Activated naive CD8-positive, alpha-beta T cell treated with anti-CD3 and anti-CD28 coated beads for 36 hours (primary cell): ENCODE measurements around the gene FRRS1L. TPM values are rescaled to one million over a fixed set of nuclear protein-coding genes. Genes with fewer than 3 reads are reported as not detected.

Source experiments
- DNase-seq: peaks from one replicate; pipeline ENCODE4 v3.0.0; 2021
- H3K27ac Mint-ChIP-seq: one replicate; pipeline ENCODE4 v1.8.0; 2022; ENCODE audit warnings: mild to moderate bottlenecking, moderate library complexity, mixed read lengths
- H3K27me3 Mint-ChIP-seq: one replicate; pipeline ENCODE4 v1.8.0; 2022; ENCODE audit warnings: mild to moderate bottlenecking, mixed read lengths
- H3K36me3 Mint-ChIP-seq: one replicate; pipeline ENCODE4 v1.8.0; 2021; ENCODE audit warnings: mild to moderate bottlenecking, mixed read lengths
- H3K4me1 Mint-ChIP-seq: one replicate; pipeline ENCODE4 v1.8.0; 2021; ENCODE audit warnings: mixed read lengths
- H3K4me3 Mint-ChIP-seq: one replicate; pipeline ENCODE4 v1.8.0; 2022; ENCODE audit warnings: mild to moderate bottlenecking, moderate library complexity, mixed read lengths
- H3K9me3 Mint-ChIP-seq: one replicate; pipeline ENCODE4 v1.8.0; 2022; ENCODE audit warnings: mixed read lengths
- total RNA-seq, 2 experiments: library from RNA; stranded (reverse); gene quantifications; one replicate each; pipeline ENCODE4 v1.2.3, GENCODE V29; 2021

FRRS1L gene
- total RNA-seq, 2 experiments from 2014 or later = not detected

DNA sequence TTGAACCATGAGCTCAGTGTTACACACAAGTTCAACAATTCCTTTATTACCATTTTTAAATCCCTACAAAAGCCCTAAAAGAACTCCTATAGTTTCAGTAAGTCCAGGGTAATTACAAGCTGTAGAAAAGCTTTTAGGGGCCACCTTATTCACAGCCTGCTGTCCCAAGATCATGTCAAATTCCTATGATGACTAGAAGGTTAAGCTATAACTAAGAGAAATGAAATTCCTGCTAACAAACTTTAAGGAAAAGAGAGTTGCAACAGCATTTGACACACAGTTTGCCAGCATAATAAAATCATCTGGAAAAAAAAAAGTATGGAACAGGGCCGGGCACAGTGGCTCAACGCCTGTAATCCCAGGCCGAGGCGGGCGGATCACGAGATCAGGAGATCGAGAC lies 78.8 kb downstream of the FRRS1L start:
- Mint-ChIP-seq H3K4me3 (no peak overlapping the region), H3K36me3 (peaks cover 55% of the 10 kb centered on the region)

DNA sequence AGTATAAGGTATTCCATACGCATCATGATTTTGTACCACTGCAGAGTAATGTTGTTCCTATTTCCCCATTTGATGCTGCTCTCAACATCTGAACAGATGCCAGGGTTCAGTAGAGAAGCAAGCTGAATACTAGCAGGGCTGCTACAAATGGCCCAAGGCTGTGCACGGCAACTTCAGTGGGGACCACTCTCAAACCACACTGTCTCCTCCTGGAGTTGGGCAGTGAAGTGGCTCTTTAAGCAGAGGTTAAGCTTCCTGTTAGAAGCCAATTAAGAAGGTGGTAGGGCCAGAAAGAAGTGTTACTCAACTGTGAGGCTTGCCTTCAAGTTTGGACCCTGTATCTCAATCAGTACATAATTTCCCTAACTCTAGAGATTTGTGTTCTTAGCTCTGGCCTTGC lies 79.3 kb downstream of the FRRS1L start:
- H3K4me1 Mint-ChIP-seq = peaks cover 21% of the 10 kb centered on the region
- DNase-seq = no peak
- no peaks in the 10 kb centered on the region for H3K27me3 Mint-ChIP-seq
- no peak overlapping the region for H3K27ac Mint-ChIP-seq
- no peaks in the 10 kb centered on the region for H3K9me3 Mint-ChIP-seq
- no peak overlapping the region for H3K4me3 Mint-ChIP-seq
- H3K36me3 Mint-ChIP-seq = peaks cover 53% of the 10 kb centered on the region

More for the DNA sequence above, 78.8 kb downstream of the FRRS1L start:
- peaks cover 25% of the 10 kb centered on the region for H3K4me1 Mint-ChIP-seq
- no peaks in the 10 kb centered on the region for H3K9me3 Mint-ChIP-seq
- DNase-seq = no peak
- H3K27me3 Mint-ChIP-seq = no peaks in the 10 kb centered on the region
- H3K27ac Mint-ChIP-seq = no peak overlapping the region

DNA sequence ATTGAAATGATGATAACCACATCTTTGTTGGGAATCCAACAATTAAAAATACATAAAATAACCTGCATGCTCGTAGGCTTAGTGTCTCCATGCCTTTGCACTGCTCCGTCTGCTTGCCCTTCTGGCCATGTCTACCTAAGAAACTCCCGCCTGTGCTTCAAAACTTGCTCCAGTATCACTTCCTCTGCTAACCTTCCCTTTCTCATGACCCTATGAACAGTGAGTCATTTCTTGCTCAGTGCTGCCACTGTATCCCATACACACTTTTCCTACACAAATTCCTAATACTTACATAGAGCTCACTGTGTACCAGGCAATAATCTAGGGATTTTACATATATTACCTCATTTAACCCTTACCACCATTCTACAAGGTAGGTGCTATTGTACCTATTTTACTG lies 80.8 kb downstream of the FRRS1L start:
- H3K9me3 Mint-ChIP-seq = no peaks in the 10 kb centered on the region
- no peak overlapping the region for H3K27ac Mint-ChIP-seq
- peaks cover 44% of the 10 kb centered on the region for H3K36me3 Mint-ChIP-seq
- H3K27me3 Mint-ChIP-seq = no peaks in the 10 kb centered on the region
- H3K4me3 Mint-ChIP-seq = no peak overlapping the region
- no peak for DNase-seq
- peaks cover 12% of the 10 kb centered on the region for H3K4me1 Mint-ChIP-seq

DNA sequence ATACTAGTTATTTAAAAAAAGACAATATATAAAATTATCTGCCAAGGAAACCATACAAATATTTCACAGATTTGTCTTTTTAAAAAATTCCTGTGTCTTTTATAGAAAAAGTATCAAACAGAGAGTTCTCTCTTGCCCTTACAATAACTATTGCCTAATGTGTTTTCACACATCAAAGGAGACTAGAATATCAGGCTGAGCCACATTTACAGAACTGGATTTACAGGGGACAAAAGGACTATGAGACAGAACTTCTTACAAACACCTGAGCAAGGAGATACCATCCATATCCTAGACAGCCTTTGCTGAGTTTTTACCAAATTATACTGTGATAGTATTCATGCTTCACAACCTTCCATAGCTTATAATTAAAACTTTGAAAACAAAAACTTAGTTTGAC lies 81.5 kb downstream of the FRRS1L start:
- no peaks in the 10 kb centered on the region for H3K27me3 Mint-ChIP-seq
- H3K36me3 Mint-ChIP-seq = peaks cover 41% of the 10 kb centered on the region
- H3K27ac Mint-ChIP-seq = no peak overlapping the region
- peaks cover 12% of the 10 kb centered on the region for H3K4me1 Mint-ChIP-seq
- no peaks in the 10 kb centered on the region for H3K9me3 Mint-ChIP-seq
- no peak overlapping the region for H3K4me3 Mint-ChIP-seq
- DNase-seq = no peak

DNA sequence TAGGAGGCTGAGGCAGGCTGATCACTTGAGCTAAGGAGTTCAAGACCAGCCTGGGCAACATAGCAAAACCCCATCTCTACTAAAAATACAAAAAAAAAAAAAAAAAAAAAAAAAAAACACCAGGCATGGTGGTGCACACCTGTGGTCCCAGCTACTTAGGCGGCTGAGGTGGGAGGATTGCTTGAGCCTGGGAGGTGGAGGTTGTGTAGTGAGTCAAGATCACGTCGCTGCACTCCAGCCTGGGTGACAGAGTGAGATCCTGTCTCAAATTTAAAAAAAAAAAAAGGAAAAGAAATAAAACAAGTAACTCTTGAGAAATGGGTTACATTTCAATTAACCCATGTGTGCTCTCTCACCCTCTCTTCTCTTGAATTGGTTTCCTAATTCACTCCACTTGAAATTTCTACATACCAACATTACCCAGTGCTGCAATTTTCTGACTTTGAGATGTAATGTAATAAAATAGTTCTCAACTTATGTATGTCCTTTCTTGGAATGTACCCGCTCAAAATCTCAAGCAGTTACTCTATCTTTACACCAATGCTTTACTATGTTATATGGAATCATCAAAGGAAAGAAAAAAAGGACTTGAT lies 83.1 kb downstream of the FRRS1L start:
- H3K27ac Mint-ChIP-seq = no peak overlapping the region
- H3K36me3 Mint-ChIP-seq = peaks cover 40% of the 10 kb centered on the region
- peaks cover 12% of the 10 kb centered on the region for H3K4me1 Mint-ChIP-seq
- no peaks in the 10 kb centered on the region for H3K27me3 Mint-ChIP-seq
- no peak overlapping the region for H3K4me3 Mint-ChIP-seq
- DNase-seq = no peak
- H3K9me3 Mint-ChIP-seq = no peaks in the 10 kb centered on the region

DNA sequence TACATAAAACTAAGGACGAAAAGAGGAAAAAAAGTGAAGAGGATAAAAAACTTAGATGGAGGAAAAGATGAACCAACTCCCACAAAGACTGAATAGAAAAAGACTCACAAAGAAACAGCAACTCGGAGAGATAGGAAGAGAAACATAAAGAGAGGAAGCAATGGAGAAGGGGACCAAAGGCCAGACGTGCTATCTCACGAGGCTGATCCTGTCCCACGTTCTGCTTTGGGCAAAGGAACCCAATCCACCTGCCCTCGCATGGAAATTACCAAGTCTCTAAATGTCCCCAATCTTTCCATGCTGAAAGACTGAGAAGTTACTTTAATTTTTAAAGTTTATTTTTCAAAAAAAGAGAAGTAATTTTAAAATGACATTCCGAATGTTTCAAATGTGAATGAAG lies 83.9 kb downstream of the FRRS1L start:
- DNase-seq = no peak
- H3K4me3 Mint-ChIP-seq = no peak overlapping the region
- H3K27me3 Mint-ChIP-seq = no peaks in the 10 kb centered on the region
- no peak overlapping the region for H3K27ac Mint-ChIP-seq
- H3K4me1 Mint-ChIP-seq = peaks cover 12% of the 10 kb centered on the region
- no peaks in the 10 kb centered on the region for H3K9me3 Mint-ChIP-seq
- peaks cover 44% of the 10 kb centered on the region for H3K36me3 Mint-ChIP-seq

DNA sequence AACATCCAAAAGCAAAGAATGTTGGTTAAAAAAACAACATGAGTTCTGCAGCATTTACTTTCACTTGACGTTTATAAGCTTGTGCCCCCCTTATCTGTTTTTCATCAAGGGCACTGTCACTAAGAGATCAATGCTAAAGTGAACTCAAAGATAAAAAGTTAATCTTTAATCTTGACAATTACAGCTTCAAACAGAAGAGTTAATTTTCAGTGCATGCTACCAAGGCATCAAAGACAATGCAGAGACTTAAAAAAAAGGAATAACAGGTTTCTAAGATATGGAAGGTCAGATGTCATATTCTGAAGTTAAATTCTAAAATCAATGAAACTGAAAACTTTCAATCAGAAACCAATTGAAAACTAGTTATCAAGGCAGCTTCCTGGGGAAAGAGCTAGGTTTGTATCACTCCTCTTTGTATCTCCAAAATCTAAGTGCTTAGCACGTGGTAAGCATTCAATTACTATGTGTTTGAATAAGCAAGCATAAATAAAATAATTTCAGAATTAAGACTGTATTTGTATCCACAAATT lies 84.9 kb downstream of the FRRS1L start:
- Mint-ChIP-seq H3K4me3 (no peak overlapping the region), H3K36me3 (peaks cover 42% of the 10 kb centered on the region), H3K4me1 (peaks cover 12% of the 10 kb centered on the region), H3K27ac (no peak overlapping the region), H3K9me3 (no peaks in the 10 kb centered on the region), H3K27me3 (no peaks in the 10 kb centered on the region)
- DNase-seq = no peak

Other genes starting within 250 kb of the FRRS1L start
- gene ELP1, start 233.1 kb downstream of the FRRS1L start, total RNA-seq = 10 to 100 TPM; 32.3 to 37.6 TPM
- 10 to 100 TPM; 12.3 to 12.5 TPM for gene ABITRAM, start 232.8 kb downstream of the FRRS1L start, total RNA-seq
- 10 to 100 TPM; 20.9 to 22.4 TPM for gene CTNNAL1, start 153.8 kb downstream of the FRRS1L start, total RNA-seq
- 10 to 100 TPM; 30.4 to 32.7 TPM for gene TMEM245, start 47.3 kb downstream of the FRRS1L start, total RNA-seq
- gene EPB41L4B, start 153.8 kb upstream of the FRRS1L start, total RNA-seq = under 1 TPM; 0.74 TPM